Measurements from ENCODE around the gene KRT3.

KRT3 gene

GRCh38 chr12:52817003-52817698 lies 21.2 kb upstream of the KRT3 start:
- no peak overlapping the region for H3K4me3 ChIP-seq (ENCODE audit: low read depth, low read length)
- no peak for TF ChIP-seq CTCF (IDR thresholded peaks at IDR 0.05; ENCODE audit: low read depth, low read length)

- no peak for TF ChIP-seq CTCF (IDR thresholded peaks at IDR 0.05; ENCODE audit: low read depth, low read length)
- H3K4me3 ChIP-seq (ENCODE audit: low read depth, low read length), result no peak overlapping the region
Observed at GRCh38 chr12:52815676-52816588, 20.0 kb upstream of the KRT3 start.

DNA sequence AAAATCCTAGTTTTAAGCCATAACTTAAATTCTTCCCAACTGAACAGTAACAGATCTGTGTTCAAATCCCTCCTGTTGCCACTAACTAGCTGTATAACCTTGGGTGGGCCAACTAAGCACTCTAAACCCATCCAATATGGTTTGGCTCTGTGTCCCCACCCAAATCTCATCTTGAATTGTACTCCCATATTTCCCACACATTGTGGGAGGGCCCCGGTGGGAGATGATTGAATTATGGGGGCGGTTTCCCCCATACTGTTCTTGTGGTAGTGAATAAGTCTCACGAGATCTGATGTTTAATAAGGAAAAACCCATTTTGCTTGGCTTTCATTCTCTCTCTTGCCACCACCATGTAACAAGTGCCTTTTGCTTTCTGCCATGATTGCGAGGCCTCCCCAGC lies 19.2 kb upstream of the KRT3 start:
- TF ChIP-seq CTCF (IDR thresholded peaks at IDR 0.05; ENCODE audit: low read depth, low read length), result no peak
- H3K4me3 ChIP-seq (ENCODE audit: low read depth, low read length), result no peak overlapping the region

- no peak for TF ChIP-seq CTCF (IDR thresholded peaks at IDR 0.05; ENCODE audit: low read depth, low read length)
- H3K4me3 ChIP-seq (ENCODE audit: low read depth, low read length), result no peak overlapping the region
Observed at GRCh38 chr12:52814710-52815155, 18.8 kb upstream of the KRT3 start.

DNA sequence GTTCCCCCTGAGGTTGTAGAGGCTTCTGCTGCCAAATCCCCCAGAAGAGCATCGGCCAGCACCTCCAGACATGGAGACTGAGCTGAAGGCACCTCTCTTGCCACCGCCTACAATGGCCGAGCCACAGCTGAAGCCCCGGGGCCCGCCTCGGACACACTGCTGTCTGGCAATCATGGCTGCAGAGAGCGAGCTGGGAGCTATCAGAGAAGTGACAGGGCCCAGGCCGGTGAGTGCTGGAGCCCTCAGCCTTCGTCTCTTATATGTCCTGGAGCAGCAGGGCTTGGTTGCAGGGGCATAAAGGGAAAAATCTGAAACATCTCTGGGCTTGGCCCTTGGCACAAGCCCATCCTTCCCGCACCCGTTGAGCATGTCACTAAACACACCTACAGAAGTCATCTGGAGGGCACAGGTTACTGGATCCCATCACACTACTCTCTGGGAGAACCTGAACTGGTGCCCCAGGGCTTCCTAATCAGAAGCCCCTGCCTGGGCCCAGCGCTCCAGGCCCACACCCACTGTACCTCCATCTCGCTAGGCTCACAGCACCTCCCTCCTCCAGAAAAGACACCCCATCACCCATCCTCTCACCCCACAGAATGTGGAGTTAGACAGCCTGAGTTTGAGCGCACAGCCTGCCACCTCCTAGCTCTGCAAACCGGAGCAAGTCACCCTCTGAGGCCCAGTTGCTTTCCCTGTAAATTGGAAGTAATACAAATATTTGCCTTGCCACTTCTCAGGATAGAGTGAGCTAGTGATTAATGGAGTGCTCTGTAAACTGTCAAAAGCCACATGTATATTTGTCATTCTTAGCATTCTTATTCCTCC lies 18.2 kb upstream of the KRT3 start, which contains the start of gene KRT4:
Gene KRT4 (minus strand): TSS at position 232 of the 825 bp plus-strand sequence. CDS start 58 bp downstream, at position 174.
- TF ChIP-seq CTCF (IDR thresholded peaks at IDR 0.05; ENCODE audit: low read depth, low read length), result no peak
- no peak within 1 kb of the TSS for H3K4me3 ChIP-seq (ENCODE audit: low read depth, low read length)

DNA sequence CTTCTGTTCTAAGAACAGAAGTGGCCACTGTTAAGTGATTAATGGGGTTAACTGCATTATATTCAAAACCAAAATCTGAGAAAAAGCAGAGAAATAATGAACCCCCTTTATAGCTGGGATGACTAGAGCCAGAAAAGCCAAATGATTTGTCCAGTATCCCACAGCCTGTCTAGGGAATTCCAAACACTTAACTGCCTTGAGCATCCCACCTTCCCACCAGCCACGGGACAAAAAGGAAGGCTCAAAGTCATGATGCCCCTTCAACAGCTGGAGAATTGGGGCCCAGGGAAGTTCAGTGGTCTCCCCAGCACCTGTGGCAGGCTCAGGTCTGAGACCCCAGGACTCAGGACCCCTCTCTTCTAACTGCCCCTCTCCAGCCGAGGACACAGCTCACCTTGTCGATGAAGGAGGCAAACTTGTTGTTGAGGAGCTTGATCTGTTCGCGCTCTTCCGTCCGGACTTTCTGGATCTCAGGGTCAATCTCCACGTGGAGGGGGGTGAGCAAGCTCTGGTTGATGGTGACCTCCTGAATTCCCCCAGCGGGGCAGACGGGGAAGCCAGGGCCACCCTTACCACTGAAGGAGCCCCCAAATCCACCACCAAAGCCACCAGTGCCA lies 17.4 kb upstream of the KRT3 start:
- no peak overlapping the region for H3K4me3 ChIP-seq (ENCODE audit: low read depth, low read length)
- TF ChIP-seq CTCF (IDR thresholded peaks at IDR 0.05; ENCODE audit: low read depth, low read length), result no peak

Data from WI38 (cell line).